Measurements from ENCODE around the gene LENG1. TPM values are rescaled to one million over a fixed set of nuclear protein-coding genes. Genes with fewer than 3 reads are reported as not detected.
"Not testable (repeated sequence)": the region's sequence is repeated elsewhere in the genome, so short reads cannot be mapped to it uniquely, and the experiment has no call there.

The LENG1 gene
- total RNA-seq, 1 donor from 2014 or later = 2.7 TPM

- peaks cover 0 to 2% of the 10 kb centered on the region in 2 donors for H3K4me1 ChIP-seq
- TF ChIP-seq CTCF (IDR thresholded peaks at IDR 0.05) = no peak
- intact Hi-C loops (cut with DNase I) = no loop called here
- no peaks in the 10 kb centered on the region for H3K27me3 ChIP-seq
- peak within 1 kb of the TSS in 1 of 2 donors; percentile 8 for H3K27ac ChIP-seq
- DNase-seq (ENCODE audit: low spot score in 2 of 2) = no peak
- no peaks in the 10 kb centered on the region for H3K9me3 ChIP-seq
- peak within 1 kb of the TSS in 1 of 2 donors; percentile 2 for H3K4me3 ChIP-seq
- peaks cover 0 to 7% of the 10 kb centered on the region in 2 donors for H3K36me3 ChIP-seq
Measured at GRCh38 chr19:54172471-54173358, 13.2 kb upstream of the LENG1 start, which contains the start of gene TMC4. TSS of gene TMC4 (minus strand) at chr19:54173160. CDS start at chr19:54173117, 43 bp downstream.

GRCh38 chr19:54171736-54172431 is 12.4 kb upstream of the LENG1 start:
- H3K4me3 ChIP-seq; H3K36me3 ChIP-seq; H3K4me1 ChIP-seq; DNase-seq (ENCODE audit: low spot score in 2 of 2); H3K27ac ChIP-seq; H3K9me3 ChIP-seq; intact Hi-C loops (cut with DNase I); H3K27me3 ChIP-seq: not testable (repeated sequence)

- no peak for TF ChIP-seq CTCF (IDR thresholded peaks at IDR 0.05)
- DNase-seq (ENCODE audit: low spot score in 2 of 2) = no peak
- no peaks in the 10 kb centered on the region for H3K36me3 ChIP-seq
- H3K27ac ChIP-seq = no peak overlapping the region
- peaks cover 0 to 2% of the 10 kb centered on the region in 2 donors for H3K4me1 ChIP-seq
- intact Hi-C loops (cut with DNase I) = no loop called here
- no peaks in the 10 kb centered on the region for H3K27me3 ChIP-seq
- H3K4me3 ChIP-seq = no peak overlapping the region
- no peaks in the 10 kb centered on the region for H3K9me3 ChIP-seq
Measured at GRCh38 chr19:54169149-54169740, 9.7 kb upstream of the LENG1 start.

GRCh38 chr19:54168174-54168917 is 8.8 kb upstream of the LENG1 start:
- H3K27me3 ChIP-seq = no peaks in the 10 kb centered on the region
- no peaks in the 10 kb centered on the region for H3K36me3 ChIP-seq
- intact Hi-C loops (cut with DNase I) = loop anchor here (1.0 kb wide), 1 partner anchor 63 kb away; no protein-coding TSS in a partner anchor
- peak; percentile 71 to 83 (median 73) for TF ChIP-seq CTCF (IDR thresholded peaks at IDR 0.05)
- DNase-seq (ENCODE audit: low spot score in 2 of 2) = peak; percentile 51 to 93
- H3K27ac ChIP-seq = no peak overlapping the region
- peaks cover 0 to 2% of the 10 kb centered on the region in 2 donors for H3K4me1 ChIP-seq
- no peaks in the 10 kb centered on the region for H3K9me3 ChIP-seq
- H3K4me3 ChIP-seq = no peak overlapping the region

- Histone ChIP-seq H3K36me3 (no peaks in the 10 kb centered on the region), H3K4me3 (no peak overlapping the region), H3K27me3 (peaks cover 4% of the 10 kb centered on the region), H3K9me3 (no peaks in the 10 kb centered on the region), H3K4me1 (peaks cover 6 to 13% of the 10 kb centered on the region in 2 donors), H3K27ac (no peak overlapping the region)
- DNase-seq (ENCODE audit: low spot score in 2 of 2) = no peak
- intact Hi-C loops (cut with DNase I) = no loop called here
- no peak for TF ChIP-seq CTCF (IDR thresholded peaks at IDR 0.05)
Measured at GRCh38 chr19:54165222-54165621, 5.7 kb upstream of the LENG1 start.

Measured in ascending aorta (tissue), 2 donors.